UCSD-AML1 (cell line): ENCODE results near the gene EFCAB6.

Experiments used
- DNase-seq: peaks from one replicate; lab custom pipeline; 2025; ENCODE audit not compliant: unreplicated experiment; lab: John Stamatoyannopoulos, UW

EFCAB6 gene

DNA sequence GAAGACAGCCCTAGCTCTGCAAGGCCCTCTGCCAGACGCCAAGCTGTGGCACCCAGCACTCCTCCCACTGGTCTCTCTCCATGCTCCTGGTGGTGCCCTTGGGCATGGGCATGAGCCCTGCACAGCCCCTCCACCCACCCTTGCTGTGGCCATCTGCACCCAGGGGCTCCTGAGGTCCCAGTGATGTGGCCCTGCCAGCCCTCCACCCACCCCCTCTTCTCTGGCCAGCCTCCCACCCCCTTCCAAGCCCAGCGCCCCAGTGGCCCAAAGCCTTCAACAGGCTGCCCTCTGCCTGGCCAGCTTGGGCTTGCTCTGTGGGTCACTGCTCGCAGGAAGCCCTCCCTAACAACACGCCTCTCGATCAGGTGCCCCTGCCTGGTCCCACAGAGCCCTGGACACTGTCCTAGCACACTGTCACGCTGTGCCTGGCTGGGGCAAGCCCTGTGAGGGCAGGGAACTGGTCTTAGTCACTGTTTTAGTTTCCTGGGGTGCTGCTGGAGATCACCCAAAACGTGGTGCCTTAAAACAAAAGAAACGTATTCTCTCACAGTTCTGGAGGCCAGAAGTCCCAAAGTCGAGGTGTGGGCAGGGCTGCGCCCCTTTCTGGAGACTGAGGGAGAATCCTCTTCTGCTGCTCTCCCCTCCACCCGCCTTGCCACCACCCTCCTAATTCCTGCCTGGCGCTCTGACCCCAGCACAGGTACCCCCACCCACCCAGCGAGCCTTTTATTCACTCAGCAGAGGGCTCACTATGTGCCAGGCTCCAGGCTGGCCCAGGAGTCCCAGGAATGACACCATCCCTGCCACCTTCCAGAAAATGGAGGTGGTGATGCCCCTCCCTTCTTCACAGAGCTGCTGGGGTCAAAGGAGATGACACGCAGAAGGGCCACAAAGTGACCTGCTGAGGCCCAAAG, 35.5 kb upstream of the EFCAB6 start:
- DNase-seq = no peak

DNA sequence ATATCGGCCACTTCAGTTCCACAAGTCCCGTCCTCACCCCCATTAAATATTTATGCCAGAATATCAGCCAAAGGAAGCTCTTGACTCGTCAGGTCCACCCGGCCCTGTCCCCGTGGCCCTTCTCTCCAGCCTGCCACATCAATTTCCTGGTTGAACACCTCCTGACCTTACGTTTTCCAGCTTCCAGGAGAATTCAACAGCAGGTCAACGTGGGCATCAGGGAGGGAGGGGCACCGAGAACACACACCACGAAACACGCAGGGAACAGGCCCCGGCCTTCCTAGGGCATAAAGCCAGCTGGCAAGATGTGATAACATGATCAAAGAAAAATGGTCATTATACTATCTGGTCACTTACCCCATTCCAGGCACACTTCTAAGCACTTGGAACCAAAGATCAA, 34.9 kb upstream of the EFCAB6 start:
- DNase-seq = no peak

DNA sequence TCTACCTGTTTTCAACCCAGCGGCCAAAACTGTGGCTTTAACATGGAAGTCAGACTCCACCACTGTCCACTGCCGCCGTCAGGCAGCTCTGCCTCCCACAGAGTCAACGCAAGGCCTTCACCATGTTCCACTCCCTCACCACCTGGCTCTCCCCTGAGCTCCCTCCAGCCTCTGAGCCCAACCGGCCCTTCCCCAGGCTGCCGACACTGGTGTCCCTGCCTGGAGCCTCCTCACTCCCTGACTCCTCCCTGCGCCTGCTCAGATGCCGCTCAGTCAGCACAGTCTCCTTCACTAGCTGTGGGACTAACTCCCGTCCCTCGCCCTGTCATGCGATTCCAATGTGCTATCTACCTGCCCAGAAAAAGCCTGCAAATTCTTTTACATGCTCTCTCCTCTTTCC, 33.9 kb upstream of the EFCAB6 start:
- no peak for DNase-seq

DNA sequence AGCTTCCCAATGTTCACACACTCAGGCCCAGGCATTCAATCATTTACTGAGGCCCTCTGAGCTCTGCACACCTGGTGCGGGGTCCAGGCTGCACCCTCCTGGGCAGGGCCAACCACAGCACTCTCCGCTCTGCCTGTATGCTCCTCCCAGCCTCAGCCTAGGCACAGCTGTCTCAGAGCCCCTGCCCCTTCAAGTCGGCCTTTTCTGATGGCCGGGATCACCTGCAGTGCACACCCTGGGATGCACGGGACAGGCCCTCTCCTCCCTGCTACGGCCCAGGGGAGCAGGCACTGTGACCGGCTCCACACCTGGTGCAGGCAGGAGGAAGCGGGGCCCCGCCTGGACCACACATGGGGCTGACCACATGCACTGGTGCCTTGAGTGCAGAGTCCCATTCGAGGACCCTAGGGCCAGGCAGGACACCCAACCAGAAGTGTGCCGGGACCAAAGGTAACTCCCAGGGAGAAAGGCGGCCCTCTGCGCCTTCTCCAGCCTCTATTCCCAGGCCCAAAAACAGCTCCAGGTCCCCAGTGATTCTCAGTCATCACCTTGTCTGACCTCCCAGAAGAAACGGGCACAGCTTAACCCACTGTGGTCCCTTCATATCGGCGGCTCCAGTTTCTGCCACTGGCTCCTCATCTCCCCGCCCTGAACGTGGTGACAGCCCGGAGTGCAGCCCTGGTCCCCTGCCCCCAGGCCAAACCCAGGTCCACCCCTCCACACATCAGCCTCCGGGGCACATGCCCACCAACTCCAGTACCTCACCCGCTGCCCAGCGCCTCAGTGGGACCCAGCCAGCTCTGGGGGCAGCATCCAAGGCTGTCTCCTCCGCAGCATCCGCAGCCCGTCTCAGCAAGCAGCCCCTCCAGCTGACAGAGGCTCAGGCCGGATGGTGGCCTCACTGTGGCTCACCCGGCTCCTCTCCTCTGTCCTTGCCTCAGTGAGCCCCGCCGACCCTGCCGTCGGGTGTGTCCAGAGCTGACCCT, 32.7 kb upstream of the EFCAB6 start:
- no peak for DNase-seq

DNA sequence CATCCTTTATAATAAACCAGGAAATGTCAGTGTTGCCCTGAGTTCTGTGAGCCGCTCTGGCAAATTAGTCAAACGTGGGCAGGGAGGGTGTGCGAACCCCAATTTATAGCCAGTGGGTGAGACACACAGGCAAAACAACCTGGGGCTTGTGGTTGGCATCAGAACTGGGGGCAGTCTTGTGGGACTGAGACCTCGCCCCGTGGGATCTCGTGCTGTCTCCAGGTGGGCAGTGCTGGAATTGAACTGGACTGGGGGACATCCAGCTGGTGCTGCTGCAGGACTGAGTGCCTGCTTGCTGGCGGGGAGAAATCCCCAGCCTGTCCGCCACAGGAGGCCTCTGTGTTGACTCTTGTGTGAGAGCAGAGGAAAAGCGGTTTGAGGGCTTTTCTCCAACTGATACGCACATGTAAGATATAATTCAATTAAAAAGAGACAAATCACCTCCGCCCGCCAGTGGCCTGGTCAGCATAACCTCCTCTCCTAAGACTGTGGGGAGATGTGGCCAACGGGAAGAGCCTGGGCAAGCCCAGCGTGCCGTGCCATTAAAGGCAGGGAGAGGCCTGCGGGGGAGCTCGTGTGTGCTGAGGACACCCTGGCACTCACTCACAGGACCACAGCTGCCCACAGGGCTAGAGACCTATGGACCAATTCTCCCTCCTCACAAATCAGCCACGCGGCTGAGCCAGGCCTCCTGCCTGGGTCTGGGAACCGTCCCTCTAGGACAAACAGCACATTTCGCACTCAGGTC, 31.9 kb upstream of the EFCAB6 start:
- no peak for DNase-seq

DNA sequence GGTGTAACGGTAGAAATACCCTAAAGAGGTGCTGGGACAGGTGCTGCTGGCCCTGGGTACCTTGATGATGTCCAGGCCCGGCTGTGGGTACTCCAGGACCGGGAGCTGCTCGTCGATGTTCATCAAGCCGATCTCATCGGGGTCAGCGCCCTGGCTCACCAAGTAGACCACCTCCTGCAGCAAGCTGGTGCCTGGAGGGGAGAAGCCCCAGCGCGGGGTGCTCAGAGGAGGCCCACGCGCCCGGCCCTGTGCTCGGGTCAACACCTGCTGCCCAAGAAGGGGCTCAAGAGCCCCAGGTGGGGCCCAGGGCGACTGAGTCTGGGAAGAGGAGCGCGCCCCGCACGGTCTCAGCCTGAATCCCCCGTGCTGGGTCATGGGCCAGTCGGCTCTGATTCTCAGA, 29.6 kb upstream of the EFCAB6 start:
- no peak for DNase-seq

DNA sequence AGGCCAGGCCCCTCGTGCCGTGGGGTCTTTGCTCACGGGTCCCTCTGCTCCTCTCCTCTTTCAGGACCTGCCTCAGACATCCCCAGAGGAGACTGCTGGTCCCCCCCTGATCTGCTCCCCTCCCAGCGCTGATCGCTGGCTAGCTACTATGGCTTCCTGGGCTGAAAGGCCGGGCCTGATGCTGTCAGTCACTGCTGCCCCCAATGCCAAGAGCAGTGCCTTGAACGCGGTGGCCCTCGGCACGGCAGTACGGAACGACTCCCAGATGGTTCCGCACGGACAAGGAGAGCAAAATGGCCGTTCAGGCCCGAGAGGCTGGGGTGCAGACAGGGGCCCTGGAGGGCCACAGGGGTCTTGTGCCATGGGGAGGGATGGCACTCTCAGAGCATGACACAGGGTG, 28.7 kb upstream of the EFCAB6 start:
- DNase-seq = no peak

DNA sequence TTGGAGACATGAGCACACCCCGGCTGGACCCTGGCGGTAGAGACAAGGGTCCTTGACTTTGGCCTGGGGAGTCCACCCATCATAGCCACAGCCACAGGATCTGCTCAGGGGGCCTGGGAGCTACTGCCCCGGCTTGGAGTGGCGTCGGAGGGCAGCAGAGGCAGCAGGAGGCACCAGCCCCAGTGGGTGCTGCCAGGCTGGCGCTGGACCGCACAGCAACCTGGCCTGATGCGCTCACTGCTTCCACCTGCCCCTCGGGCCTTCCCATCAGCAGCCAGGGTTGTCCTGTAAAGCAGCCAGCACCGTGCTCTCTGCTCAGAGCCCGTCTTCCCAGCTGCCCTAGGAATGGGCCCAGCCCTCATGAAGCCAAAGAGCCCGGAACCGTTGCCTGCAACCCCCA, 28.3 kb upstream of the EFCAB6 start:
- DNase-seq = no peak

DNA sequence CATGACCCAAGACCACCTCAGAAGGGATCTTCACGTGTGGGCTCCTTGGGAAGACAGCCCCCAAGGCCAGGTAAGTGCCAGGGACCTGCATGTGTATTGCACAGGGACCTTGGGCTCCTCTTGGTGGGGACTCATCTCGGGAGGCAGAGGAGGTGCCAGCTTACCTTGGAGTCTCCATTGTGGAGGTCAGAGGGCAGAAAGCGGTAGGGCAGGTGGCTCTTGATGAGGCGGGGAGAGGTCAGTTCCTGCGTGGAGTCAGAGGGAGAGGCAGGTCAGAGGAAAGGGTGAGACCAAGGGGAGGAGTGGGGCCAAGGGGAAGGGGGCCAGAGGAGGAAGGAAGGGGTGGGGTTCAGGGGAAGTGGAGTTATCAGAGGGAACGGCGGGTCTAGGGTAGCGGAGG, 27.7 kb upstream of the EFCAB6 start:
- DNase-seq = no peak

DNA sequence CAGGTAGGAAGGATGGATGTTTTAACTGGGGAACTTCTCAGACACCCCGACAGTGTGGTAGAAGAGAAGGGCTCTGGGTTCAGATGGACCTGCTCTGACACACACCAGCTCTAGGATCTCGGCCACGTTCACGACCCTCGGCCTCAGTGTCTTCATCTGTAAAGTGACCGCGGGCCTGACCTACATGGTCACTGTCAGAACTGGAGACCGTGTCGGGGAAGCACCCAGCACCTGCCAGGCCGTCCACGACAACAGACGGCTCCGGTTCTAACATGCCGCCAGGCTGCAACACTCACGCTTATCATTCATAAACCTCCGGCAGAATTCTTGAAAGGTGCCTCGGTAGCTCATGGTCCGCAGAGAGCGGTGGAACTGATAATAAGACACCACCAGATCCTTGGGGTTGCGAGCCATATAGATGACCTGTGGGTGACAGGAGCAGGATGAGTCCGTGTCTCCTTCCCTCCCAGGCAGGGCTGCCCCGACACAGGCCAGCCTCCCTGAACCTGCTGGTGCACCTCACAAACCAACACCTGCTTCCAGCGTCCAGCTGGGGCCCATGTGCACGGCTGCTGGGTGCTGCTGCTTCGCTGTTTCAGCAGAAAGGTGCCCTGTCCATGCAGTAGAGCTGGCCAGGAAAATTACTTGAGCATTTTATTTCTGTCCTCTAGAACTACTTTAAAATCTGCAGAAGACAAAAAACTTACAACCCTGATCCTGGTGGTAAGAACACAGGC, 26.6 kb upstream of the EFCAB6 start:
- DNase-seq = no peak

DNA sequence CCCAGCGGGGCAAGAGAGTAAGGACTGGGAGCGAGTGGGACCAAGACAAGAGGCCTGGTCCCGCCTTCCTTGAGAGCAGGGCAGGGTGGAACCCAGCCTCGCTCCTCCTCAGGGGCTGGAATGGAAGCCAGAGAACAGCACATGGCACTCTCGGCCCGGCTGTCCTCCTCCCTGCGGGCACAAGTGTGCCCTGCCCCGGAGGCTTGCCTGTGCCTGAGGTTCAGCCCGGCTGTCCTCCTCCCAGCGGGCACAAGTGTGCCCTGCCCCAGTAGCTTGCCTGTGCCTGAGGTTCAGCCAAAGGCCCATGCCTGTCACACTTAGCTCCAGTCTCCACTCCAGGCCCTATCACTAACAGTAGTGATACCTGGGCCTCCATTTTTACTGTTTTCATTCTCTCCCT, 26.1 kb upstream of the EFCAB6 start:
- no peak for DNase-seq

DNA sequence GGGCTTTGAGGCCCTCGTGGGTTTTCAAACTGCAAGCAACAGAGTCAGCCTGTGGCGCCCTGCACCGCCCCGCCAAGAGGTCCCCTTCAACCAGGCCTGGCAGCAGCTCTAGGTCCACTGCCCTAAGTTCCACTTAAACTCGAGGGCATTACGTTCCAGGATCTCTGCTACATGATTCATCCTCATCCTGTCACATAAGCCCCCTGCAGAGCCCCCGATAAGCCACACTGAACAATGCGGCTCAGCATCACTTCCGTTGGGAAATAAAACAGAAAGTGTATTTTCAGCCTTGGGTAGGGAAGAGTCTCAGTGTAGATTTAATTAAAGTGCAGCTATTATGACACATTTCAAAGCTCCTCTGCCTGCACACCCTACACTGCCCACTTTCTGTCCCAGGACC, 25.6 kb upstream of the EFCAB6 start:
- no peak for DNase-seq

DNA sequence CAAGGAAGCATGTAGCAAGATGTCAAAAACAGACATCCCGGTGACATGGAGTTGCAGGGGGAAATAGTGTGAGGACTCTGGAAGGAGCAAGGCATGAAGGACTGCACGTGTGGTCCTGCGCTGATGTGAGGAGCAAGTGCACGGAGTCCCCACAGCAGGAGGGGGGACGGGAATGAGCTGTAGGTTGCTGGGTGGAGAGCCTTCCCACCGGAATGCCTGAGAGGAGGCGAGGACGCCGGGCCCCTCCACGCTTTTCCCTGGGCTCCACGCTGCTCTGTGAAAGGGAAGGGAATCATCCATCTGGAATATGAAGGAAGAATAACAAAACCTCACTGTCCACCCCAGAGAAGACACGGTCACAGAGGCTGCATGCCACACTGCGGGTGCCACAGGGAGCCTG, 23.6 kb upstream of the EFCAB6 start:
- DNase-seq = no peak

DNA sequence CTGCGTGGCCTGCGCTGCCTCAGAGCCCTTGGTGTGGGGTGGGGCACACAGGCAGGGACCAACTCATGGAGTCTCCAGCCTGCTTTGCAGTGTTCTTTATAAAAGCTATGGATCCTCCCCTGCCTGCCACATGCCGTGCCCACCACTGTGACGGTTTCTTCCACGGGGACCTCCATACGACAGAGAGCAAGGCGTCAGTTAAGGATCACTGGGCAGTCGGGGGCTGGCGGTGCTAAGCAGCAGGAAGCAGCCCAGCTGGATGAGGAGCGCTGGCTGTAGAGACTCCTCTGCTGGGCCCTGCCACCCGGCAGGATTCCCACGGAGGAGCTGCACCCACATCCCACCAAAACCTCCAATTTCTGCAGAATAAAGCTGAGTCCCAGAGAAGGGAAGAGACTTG, 23.1 kb upstream of the EFCAB6 start:
- DNase-seq = no peak

DNA sequence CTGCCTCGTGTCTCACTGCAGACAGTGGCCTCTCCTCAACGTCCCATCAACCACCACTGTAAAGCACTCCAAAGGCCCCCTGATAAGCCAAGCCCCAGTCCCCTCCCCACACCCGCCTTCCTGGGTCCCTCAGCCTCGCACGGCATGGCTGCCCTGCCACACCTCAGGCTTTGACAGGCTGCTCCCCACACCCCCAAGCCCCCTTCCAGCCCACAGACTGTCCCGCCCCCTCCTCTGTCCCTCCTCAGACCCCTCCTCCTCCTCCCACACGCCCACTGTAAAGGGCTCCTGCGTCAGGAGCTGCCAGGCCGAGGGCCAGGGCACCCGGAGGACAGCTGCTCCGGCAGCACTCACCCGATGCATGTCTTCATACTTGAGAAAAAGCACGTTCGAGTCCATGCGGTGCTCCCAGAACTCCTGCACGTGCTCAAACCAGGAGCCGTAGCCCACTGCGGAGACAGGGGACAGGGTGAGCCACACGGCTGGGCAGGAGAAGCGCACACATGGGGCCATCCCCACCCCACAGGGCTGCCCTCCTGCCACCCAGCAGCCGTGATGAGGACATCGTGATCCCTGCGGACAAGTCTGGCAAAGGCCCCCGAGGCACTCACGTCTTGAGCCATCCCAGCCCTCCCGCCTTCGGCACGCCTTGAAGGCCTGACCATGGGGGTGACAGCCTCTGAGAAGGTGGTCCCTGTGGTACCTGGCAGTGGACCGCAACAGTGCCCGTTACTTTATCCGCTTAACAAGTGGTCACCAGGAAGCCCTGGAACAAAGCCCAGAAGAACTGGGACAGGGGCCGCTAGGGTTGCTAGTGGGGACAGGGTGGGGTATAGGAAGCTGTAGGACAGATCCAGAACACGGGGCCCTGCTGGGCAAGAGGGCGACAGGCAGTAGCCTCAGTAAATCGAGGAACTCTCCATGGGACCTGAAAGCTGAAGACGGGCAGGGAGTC, 21.5 kb upstream of the EFCAB6 start:
- no peak for DNase-seq

DNA sequence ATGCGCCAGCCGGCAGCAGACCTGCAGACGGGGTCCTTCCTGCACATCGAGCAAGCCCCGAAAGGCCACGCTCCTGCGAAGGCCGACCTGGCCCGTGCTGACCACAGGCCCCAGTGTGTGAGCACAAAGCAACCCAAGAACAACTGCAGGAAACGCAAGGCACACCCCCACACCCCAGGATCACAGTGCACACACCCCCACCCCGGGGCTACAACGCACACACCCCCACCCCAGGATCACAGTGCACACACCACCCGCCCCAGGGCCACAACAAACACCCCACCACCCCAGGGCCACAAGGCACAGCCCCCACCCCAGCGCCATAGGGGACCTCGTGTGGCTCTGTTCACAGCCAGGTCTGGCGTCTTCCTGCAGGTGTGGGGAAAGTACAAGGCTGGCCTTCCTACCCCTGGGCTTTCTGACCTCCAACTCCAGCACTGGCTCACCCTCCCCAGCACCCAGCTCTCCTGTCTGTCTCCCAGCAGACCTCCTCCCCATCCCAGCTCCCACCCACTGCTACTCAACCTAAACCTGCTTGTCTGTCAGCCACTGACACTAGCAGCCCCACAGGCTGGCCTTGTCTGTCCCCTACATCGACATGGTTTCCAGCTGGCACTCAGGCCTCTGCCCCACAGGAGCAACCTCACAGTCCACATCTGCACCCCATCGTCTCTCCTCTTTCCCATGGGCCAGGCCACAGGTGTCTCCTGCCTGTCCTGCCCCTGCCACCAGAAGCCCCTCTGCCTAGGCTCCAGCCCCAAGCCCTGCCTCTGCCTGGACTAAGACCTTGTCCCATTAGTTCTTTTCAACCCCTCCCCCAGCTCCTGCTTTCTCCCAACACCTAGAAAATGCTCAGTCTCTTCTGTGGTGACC, 20.5 kb upstream of the EFCAB6 start:
- DNase-seq = no peak

DNA sequence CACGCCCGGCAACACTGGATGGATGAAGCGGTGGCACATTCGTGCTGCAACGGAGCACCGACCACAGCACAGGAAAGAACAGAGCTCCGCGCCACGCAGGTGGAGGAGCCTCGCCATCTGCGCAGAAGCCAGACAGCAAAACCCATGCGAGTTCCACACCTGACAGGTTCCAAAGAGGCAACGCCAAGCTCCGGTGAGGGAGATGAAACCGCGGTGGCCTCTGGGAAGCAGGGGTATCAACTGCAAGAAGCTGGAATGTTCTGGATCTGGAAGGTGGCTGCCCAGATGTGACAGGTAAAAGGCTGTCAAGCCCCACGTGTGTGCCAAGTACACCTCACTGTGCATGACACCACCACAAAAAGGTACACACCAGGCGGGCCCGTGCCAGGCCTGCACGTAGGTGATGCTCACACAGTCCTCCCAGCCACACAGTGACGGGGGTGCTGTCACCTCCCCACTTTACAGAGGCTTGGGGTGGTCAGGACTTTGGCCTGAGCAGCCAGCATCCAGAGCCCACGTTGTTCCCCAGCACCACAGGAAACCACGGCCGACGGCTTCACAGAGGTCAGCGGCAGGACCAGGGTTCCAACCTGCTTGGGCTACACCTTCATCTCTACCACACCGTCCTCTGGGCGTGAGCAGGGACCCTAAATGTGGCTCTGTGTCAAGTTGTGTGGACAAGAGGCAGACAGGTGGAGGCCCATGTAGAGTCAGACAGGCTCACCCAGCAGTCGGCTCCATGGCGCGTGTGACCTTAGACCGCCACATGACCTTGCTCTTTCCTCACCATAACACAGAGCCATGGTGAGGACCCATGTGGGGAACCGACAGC, 19.7 kb upstream of the EFCAB6 start:
- no peak for DNase-seq
